GM18517 (cell line): Measurements from ENCODE around the gene HSBP1.
A peak's percentile ranks its signal among the peaks of the same experiment; 100 is the strongest.

Experiments used
- ATAC-seq: cut with Tn5 transposase; IDR thresholded peaks from one replicate; pipeline ENCODE4 v1.9.1; 2021; ENCODE audit warnings: mild to moderate bottlenecking, moderate library complexity; ENCODE audit not compliant: unreplicated experiment

Gene HSBP1

DNA sequence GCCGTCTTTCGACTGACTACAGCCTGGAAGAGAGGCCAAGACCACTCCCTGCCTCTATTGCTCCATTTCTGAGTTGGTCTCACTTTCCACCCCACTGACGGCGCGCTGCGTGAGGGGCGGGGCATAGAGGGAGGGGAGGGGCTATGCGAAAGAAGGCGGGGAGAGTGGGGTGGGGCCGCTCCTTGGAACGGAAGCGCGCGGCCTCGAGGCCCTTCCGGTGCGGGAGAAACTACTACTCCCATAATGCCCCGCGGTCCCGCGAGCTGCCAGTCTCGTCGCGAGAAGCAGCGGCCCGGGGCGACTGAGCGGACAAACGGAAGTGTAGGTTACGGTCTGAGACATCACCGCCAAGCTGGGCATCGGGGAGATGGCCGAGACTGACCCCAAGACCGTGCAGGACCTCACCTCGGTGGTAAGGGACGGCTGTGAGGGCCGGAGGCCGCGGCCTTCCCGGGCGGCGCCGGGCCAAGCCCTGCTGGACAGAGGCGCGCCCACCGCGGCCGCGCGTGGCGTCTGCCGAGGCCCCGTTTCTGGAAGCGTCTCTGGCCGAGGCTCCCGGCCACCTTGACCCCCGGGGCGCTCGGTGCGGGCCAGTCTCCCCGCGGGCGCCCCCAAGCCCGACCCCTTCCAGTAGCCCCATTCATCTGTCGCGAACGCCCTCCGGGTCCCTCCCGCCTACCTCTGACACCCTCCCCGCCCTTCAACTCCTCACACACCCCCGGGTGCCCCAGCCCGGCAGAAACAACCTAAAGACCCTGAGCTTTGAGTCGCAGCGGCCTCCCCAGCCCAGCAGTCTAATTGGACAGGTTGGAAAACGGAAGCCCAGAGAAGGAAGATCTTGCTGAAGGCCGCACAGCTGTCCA, at the start of gene HSBP1:
TSS of gene HSBP1 (plus strand) at position 269 of the 863 bp plus-strand sequence. CDS start at position 368, 99 bp downstream.
- peak; percentile 84 for ATAC-seq

DNA sequence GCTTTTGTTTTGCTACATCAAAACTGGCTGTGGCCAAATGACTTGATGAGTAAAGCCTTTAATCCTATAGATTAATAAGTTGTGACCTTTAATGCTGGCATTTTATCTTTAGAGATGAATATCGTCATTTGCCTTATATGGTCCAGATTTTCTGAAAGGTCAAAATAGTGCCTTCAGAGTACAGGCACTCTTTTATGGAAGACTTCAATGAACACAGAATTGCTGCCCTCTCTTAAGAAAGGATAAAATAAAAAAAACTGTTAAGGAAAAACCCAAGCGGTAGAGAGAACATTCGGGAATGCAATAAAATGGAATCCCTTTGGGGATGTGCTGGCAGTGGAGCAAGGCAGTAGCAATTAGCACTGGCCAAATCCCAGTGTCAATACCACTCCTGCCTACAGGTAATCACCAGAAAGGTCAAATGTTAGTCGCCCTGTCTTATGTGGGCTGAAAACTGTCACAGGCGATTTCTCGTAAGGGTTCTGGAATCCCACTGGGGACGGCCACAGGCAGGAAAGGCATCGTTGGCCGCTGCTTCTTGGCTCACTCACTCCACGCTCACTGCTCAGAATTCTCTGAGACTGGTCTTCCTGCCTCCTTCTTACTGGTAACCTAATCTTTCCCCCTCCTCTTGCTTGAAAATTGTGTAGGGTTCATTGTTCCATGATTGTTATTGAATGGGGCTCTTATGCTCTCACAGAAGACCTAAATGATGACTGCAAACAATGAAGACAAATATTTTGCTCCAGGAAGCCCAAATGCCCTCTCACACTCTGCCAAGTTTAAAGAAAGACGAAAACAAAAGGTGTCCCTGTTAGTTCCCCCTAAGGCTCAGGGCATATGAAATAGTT, 45.4 kb upstream of the HSBP1 start:
- no peak for ATAC-seq

DNA sequence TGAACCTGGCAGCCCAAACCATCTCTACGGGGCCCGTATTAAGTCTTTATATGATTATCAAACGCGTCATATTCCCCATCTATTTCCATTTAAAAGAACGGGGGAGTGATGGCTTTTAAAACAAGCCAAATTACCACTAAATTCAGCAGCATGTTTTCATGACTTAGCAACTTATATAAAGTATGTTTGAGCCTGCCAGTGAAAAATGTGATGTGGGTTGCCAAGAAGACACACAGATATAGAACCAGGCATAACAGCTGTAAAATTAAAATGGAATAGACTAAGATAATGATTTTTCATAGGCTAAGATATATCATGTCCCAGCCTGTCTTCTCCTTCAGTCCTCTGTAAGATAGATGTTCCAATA, 44.8 kb upstream of the HSBP1 start:
- ATAC-seq = no peak

DNA sequence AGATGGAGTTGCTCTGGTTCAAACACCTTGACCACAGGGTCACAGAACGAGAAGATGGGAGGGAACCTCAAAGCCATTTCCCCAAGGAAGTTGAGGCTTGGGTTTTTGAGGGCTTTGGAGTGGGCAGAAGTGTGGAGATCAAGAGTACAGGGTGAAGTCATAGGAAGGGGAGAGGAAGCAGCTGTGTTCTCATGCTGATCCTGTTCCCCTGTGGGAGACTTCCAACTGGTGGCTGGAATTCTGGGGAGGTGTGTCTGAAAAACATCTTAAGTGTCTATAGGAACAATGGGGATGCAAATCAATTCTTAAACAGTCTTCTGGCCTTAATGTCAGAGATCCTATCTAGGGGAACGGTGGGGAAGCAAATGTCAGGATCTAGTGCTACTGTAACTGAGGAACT, 38.8 kb upstream of the HSBP1 start:
- no peak for ATAC-seq

DNA sequence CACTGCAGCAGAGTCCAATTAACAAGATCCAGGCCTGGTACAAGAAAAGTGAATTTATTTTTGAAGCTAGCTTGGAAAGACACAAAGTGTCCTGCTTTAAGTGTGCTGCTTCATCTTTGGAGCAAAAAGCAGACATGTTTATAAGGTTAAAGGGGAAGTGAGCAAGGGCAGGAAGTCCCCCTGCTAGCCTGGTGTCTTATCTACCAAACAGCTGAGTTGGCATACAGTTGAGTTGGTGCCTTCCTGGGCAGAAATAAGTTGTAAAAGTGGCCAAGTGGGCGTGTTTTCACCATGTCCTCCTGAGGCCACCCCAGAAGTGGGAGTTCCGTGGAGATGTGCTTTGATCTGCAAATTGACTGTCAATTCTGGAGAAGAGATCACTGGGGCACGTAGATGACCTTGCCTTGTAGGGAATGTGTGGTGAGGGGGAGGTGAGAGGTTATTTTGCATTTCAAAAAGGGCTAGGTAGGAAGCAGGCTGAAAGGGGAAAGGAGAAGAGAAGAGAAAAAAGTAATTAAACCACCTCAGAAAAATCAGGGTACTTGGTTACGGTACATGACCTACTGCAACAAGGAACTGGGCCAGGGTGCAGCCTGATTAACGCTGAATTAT, 38.3 kb upstream of the HSBP1 start:
- no peak for ATAC-seq

DNA sequence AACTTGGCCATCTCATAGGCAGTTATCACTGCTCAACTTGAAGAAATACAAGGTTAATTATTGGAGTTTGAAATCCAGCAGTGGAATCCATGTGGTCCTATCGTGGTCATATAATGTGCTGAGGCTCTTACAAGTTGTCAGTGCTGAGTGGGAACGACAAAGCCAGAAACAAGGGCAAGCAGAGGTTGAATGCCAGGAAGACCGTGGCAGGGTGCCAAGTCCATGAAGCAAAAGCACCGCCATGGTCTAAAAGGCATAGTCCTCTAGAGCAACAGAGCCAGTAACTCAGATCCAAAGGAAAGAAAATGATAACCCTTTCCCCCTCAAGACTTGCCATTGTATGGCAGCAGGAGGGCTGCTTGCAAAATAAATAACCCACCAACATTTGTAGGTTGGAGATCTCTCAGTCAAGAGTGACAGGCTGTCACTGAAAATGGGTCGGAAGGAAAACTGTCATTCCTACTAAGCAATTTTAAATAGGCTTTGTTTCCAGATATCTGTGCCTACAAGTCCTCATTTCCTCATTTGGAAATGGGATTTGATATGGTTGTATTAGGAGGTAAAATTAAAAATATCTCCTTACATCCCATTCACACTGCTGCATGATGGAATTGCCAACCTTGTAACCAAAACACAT, 36.4 kb upstream of the HSBP1 start:
- ATAC-seq = no peak

DNA sequence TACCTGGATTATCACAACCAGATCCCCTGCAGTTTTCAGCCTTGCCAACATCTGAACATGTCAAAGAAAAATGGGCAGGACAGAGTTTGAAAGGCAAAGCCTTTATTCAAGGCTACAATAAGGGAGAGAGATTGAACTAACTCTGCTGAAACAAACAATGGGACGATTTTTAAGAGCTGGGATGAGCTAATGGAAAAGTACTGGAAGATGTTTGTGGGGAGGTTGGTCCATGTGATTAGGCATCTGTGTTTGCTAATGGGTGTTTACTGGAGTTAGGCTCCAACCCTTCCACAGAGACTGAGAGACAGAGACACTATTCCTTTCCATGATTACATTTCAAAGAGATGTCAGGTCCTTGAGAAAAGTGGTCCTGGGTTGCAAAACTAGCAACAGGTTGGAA, 35.0 kb upstream of the HSBP1 start:
- ATAC-seq = no peak

DNA sequence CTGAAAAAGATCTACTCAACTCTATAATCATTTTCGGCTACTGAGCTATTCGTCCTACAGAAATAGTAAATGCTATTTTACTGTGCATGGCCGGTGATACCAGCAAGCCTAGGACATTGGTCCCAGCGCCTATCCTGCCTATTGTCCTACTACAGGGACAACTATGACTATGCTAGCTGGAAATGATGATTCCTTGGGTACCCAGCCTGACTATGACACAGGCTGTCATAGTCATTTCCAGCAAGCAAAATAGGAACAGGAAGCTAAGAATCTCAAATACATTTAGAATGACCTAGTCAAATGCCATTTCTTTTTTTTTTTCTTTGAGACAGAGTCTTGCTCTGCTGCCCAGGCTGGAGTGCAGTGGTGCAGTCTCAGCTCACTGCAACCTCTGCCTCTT, 33.7 kb upstream of the HSBP1 start:
- no peak for ATAC-seq

DNA sequence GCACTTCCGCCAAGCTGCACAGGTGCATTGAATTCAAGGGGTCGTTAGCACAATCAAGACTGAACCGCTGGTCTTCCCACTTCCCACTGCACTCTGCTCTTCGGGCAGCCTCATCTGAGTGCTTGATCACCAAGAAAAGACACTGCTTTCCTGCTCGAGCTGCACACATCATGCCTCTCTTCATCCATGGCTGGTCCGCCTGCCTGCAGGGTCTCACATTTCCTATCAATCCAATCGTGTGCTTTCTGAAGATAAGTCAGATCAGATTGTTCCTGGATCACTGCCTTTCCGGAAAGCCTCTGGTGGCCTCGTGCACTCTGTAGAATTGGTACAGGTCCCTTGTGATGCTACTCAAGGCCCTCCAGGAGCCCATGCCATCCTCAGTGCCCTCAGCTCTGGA, 30.8 kb upstream of the HSBP1 start:
- no peak for ATAC-seq

DNA sequence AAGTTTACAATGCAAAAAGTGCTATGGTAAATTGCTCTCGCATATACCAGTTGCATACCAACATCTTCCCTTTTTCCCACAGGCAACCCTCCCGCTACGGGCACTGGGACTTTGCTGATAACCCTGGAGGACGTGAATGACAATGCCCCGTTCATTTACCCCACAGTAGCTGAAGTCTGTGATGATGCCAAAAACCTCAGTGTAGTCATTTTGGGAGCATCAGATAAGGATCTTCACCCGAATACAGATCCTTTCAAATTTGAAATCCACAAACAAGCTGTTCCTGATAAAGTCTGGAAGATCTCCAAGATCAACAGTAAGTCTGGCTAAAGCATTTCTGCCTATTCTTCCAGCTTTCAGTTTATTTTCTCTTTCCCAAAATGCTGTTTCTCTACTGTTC, 27.9 kb upstream of the HSBP1 start:
- ATAC-seq = no peak

DNA sequence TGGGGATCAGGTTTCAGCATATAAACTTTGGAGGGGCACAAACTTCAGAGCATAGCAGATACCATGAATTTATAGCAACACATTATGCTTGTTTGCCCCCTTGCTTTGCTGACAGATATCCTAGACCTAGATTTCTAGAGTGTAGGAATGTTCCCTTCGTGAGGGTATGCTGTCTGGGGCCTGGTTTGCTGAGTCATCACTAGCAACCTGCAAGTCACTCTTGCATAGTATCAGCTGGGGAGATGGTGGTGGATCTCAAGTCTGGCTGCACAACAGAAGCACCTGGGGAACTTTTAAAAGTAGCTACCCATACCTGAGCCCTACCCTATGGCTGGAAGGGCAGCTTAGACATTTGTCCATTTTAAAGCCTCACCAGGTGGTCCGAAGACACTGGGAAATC, 22.3 kb upstream of the HSBP1 start:
- no peak for ATAC-seq

DNA sequence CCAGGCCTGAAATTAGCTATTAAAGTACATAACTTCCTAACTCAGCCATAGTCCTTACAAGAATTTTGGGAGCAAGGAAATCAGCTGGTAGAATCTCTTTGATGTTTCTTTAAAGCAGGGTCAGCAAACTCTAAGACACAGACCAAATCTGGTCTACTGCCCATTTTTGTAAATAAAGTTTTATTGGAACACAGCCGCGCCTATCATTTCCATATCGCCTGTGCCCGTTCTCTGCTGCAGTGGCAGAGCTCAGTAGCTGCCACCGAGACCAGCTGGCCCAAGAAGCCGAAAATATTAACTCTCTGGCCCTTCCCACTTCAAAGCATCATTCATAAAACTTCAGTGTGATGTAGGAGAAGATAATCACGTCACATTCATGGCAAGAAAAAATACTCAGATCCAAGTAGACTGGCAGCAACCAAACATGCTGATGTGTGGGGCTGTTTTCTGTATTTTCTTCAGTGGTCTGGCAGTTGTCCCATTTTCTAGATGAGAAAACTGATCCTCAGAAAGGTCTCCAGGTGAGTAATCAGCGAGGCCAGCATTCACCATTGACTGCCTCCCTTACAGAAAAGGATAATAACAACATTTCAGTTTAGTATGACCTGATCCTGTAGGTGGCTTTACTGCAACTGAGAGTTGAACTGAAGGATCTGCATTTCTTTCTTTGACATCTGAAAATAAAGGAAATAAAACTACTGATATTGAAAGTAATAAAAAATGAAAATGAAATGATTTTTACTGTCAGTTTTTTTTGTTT, 18.0 kb upstream of the HSBP1 start:
- ATAC-seq = no peak

DNA sequence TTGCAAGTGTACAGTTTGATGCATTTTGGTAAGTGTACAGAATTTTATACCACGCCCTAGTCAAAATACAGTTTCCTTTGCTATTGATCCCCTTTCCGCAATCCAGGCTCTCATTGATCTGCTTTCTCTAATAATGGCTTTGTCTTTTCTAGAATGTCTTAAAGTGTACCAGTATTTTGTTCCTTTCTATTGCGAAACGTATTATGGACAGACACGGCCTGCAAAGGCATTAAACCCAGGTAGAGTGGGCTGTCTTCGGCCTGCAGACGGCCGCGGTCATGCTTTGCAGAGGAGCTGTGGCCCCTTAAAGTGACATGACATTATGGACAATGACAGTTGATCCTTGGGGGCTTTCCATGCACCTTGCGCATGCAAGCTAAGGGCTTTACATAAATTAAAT, 15.9 kb upstream of the HSBP1 start:
- ATAC-seq = no peak

DNA sequence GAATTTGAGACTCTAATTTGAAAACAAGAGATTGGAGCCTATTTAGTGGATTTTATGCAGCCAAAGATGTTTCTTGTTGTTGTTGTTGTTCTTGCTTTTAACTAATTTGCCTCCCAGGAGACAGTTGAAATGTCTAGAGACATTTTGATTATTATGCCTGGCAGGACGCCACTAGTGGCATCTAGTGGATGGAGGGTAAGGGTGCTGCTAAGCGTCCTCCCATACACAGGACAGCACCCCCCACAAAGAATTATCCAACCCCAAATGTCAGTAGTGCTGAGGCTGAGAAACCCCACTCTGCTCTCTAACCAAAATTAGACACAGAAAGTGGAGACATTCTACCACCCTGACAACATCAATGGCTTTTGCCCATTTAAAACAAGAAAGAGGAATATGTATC, 15.4 kb upstream of the HSBP1 start:
- ATAC-seq = no peak

DNA sequence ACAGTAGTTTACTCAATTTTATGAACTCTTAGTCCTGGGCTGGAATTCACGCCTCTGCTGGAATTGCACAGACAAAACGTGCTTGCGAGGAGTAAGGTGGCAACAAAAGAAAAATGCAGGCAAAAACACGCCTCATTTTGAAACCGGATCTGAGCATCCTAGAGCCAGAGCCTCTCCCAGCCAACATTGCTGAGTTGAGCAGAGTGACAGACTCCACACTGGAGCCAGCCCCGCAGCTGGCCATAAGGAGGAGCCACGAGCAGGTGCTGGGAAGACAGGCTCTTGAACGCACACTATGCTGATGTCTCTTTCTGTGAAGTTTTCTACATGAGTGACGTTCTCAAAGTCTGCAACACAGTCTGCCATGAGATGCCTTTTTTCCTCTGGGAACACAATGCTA, 14.6 kb upstream of the HSBP1 start:
- ATAC-seq = no peak

DNA sequence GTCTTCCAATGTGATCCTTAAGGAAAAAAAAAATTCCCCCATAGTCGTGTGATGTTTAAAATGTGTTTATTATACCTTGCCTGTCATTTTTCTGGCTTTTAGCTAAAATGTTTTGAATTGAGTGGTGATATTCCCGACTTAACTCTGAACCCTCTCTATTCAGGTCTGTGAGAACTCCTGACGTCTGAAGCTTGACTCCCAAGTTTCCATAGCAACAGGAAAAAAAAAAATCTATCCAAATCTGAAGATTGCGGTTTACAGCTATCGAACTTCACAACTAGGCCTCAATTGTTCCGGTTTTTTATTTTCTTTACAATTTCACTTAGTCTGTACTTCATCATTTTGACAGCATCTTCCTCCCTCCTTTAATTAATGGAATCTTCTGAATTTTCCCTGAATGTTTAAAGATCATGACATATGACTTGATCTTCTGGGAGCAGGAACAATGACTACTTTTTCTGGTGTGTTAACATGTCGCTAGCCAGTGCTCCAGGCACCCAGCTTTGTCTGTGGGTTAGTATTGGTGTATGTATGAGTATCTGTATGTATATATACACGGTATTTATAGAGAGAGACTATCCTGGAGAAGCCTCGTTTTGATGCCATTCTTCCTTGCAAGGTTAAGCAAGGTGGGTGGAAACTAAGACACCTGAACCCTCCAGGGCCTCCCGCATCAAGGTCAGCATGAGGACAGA, 12.8 kb upstream of the HSBP1 start:
- no peak for ATAC-seq

DNA sequence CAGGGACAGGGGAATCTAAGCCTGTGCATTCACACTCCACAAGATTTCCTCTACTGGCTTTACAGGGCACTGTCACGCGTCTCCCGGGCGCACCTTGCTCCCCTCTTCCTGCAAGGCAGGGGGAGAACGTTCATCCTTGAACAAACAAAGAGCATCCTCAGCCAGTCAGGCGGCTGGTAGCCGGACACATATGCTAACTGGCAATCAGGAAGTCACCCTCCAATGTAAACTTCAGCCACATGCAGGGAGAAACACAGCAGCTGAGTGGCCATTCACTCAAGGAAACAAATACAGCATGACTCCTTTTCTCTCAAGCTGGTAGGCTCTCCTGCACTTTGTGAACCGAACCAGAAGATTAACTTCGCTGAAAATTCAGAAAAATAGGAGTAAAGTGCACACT, 10.8 kb upstream of the HSBP1 start:
- ATAC-seq = no peak

DNA sequence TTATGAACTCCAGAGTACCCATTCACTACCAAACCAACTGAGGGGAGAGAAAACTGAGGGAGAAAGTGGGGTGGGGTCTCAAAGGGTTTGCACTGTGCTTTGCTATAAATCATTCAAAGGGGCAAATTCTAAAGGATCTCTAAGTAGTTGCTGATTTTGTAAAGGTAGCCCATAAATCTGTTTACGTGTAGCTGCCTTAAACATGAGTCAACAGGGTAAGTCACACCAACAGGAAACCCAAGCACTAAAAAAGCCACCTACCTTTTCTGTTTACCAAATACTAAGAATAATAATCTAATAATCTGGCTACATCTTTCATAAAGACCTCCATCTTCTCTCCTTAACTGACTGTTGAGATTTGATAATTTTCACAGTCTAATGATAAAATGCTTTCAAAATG, 8.4 kb upstream of the HSBP1 start:
- no peak for ATAC-seq

DNA sequence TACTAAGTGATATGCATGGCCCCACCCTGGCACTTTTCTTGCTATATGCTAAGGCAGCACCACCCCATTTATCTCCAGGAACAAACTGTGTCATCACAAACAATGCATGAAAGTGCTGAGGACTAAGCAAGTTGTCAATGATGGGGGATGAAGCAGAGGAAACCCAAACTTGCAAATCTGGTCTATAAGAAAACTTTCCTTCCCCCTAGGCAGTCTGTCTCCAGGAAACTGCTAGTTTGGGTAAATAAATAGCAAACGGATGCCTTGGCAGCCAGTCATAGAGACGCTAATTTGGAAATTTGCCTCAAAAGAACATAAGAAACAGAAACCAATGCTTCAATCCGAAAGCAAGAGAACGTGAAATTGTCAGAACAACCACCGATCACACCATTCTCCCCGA, 5.6 kb upstream of the HSBP1 start:
- ATAC-seq = peak; percentile 72
